Parathyroid adenoma (tissue), 2 donors: ENCODE measurements around the gene CX3CL1.
A peak's percentile ranks its signal among the peaks of the same experiment; 100 is the strongest.
"Not testable (repeated sequence)": the region's sequence is repeated elsewhere in the genome, so short reads cannot be mapped to it uniquely, and the experiment has no call there.

ENCODE experiments used
- H2AFZ ChIP-seq: fragments of 300-600 bp; sonication (generic); one replicate; pipeline ENCODE4 v1.7.0; 2017; ENCODE audit warnings: antibody characterized with exemption, mild to moderate bottlenecking
- H3K27ac ChIP-seq: fragments of 300-600 bp; sonication (generic); one replicate; pipeline ENCODE4 v1.7.0; 2017
- H3K27me3 ChIP-seq: fragments of 300-600 bp; sonication (generic); one replicate; pipeline ENCODE4 v1.7.0; 2017; ENCODE audit warnings: low read length; ENCODE audit not compliant: control insufficient read depth, insufficient read depth
- H3K36me3 ChIP-seq: fragments of 300-600 bp; sonication (generic); one replicate; pipeline ENCODE4 v1.7.0; 2017; ENCODE audit warnings: low read length; ENCODE audit not compliant: control insufficient read depth, insufficient read depth
- H3K4me1 ChIP-seq: fragments of 300-600 bp; sonication (generic); one replicate; pipeline ENCODE4 v1.7.0; 2017; ENCODE audit warnings: control low read depth
- H3K4me2 ChIP-seq: fragments of 300-600 bp; sonication (generic); one replicate; pipeline ENCODE4 v1.7.0; 2017; ENCODE audit warnings: low read length
- H3K4me3 ChIP-seq: fragments of 300-600 bp; sonication (generic); one replicate; pipeline ENCODE4 v1.7.0; 2017; ENCODE audit warnings: low read depth, low read length
- H3K79me2 ChIP-seq: fragments of 300-600 bp; sonication (generic); one replicate; pipeline ENCODE4 v1.7.0; 2017; ENCODE audit warnings: control low read depth
- H3K9ac ChIP-seq: fragments of 300-600 bp; sonication (generic); one replicate; pipeline ENCODE4 v1.7.0; 2017; ENCODE audit warnings: mild to moderate bottlenecking
- H3K9me3 ChIP-seq: fragments of 300-600 bp; sonication (generic); one replicate; pipeline ENCODE4 v1.7.0; 2017; ENCODE audit warnings: low read length; ENCODE audit not compliant: control insufficient read depth
- TF ChIP-seq, protein P1 (sequence below): fragments of 300-600 bp; sonication (generic); IDR thresholded peaks from one replicate; pipeline ENCODE4 v1.7.0; 2017; ENCODE audit warnings: antibody characterized with exemption, mild to moderate bottlenecking
- donor health status: primary hyperparathyroidism.

CX3CL1 gene

DNA sequence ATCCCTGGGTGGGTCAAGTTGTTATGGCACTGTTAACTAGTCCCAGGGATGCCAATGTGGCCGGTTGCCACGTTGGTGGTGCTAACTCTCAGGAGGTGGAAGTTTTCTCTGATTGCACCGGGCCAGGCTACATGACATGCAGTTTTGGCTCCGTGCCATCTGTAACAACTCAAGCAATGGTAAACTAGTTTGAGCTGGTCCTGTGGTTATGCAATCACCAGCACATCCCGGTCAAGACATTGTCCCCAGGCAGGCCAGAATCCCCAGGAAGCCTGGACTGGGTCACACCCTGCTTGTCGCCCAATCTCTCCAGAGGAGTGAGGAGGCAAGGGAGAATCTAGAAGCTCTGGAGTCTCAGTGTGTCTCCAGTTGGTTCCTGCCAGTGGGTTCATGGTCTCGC, 22.2 kb downstream of the CX3CL1 start:
- Histone ChIP-seq H3K27me3 (no peaks in the 10 kb centered on the region), H3K4me3 (no peak overlapping the region), H3K4me1 (peaks cover 9% of the 10 kb centered on the region), H3K9me3 (no peaks in the 10 kb centered on the region), H3K79me2 (no peaks in the 10 kb centered on the region), H3K27ac (no peak overlapping the region), H2AFZ (peak overlapping the region; percentile 50), H3K9ac (no peak overlapping the region), H3K4me2 (no peak overlapping the region), H3K36me3 (no peaks in the 10 kb centered on the region)
- TF ChIP-seq, protein P1, sequence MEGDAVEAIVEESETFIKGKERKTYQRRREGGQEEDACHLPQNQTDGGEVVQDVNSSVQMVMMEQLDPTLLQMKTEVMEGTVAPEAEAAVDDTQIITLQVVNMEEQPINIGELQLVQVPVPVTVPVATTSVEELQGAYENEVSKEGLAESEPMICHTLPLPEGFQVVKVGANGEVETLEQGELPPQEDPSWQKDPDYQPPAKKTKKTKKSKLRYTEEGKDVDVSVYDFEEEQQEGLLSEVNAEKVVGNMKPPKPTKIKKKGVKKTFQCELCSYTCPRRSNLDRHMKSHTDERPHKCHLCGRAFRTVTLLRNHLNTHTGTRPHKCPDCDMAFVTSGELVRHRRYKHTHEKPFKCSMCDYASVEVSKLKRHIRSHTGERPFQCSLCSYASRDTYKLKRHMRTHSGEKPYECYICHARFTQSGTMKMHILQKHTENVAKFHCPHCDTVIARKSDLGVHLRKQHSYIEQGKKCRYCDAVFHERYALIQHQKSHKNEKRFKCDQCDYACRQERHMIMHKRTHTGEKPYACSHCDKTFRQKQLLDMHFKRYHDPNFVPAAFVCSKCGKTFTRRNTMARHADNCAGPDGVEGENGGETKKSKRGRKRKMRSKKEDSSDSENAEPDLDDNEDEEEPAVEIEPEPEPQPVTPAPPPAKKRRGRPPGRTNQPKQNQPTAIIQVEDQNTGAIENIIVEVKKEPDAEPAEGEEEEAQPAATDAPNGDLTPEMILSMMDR: no peak

DNA sequence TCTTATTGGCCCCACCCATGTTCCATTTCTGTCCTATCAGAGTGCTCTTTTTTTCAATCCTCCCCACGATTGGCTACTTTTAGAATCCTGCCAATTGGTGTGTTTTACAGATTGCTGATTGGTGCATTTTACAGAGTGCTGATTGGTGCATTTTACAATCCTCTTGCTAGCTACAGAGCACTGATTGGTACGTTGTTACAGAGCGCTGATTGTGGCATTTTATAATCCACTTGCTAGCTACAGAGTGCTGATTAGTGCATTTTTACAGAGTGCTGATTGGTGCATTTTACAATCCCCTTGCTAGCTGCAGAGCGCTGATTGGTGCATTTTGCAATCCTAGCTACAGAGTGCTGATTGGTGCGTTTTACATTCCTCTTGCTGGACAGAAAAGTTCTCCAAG, 22.7 kb downstream of the CX3CL1 start:
- no peak overlapping the region for H3K9ac ChIP-seq
- TF ChIP-seq, protein P1: no peak
- no peak overlapping the region for H2AFZ ChIP-seq
- H3K27me3 ChIP-seq: no peaks in the 10 kb centered on the region
- no peak overlapping the region for H3K27ac ChIP-seq
- H3K4me1 ChIP-seq: peaks cover 9% of the 10 kb centered on the region
- no peaks in the 10 kb centered on the region for H3K79me2 ChIP-seq
- H3K4me2 ChIP-seq: no peak overlapping the region
- H3K9me3 ChIP-seq: no peaks in the 10 kb centered on the region
- no peaks in the 10 kb centered on the region for H3K36me3 ChIP-seq
- H3K4me3 ChIP-seq: no peak overlapping the region

DNA sequence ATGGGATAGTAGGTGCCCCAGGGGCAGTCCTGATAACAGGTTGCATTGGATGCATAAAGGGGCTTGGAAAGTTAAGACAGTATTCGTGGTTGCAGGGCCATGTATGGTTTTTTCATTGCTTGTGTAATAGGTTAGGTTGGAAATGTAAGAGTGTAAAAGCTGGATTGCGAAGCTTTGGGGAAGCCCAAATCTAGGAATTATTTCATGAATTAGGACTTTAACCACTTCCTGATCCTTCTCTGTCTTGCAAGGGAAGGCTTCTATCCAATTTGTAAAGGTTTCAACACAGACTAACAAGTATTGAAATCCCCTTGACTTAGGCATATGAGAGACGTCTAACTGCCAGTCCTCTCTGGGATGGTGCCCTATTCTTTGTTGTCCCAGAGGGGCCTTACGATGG, 24.5 kb downstream of the CX3CL1 start:
- H3K27me3 ChIP-seq: no peaks in the 10 kb centered on the region
- no peak overlapping the region for H3K4me3 ChIP-seq
- no peak overlapping the region for H2AFZ ChIP-seq
- peaks cover 9% of the 10 kb centered on the region for H3K4me1 ChIP-seq
- H3K9me3 ChIP-seq: no peaks in the 10 kb centered on the region
- no peaks in the 10 kb centered on the region for H3K79me2 ChIP-seq
- H3K4me2 ChIP-seq: no peak overlapping the region
- H3K27ac ChIP-seq: no peak overlapping the region
- no peaks in the 10 kb centered on the region for H3K36me3 ChIP-seq
- H3K9ac ChIP-seq: no peak overlapping the region
- TF ChIP-seq, protein P1: no peak

DNA sequence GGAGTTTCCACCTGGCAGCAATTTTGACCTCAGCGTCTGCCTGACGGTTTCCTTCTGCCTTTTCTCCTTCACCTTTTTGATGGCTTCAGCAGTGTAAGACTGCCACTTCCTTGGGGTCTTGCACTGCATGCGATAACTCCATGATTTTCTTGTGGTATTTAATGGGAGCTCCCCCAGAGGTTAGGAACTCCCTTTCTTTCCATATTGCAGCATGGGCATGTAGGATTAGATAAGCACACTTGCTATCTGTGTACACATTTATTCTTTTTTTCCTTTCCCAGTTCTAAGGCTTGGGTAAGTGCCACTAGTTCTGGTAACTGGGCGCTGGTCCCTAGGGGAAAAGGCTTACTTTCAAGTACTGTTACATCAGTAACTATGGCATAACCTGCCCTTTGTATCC, 25.2 kb downstream of the CX3CL1 start:
- not testable (repeated sequence) for H3K9ac ChIP-seq, H3K79me2 ChIP-seq, H3K4me2 ChIP-seq, H3K4me1 ChIP-seq, H3K27me3 ChIP-seq, H3K9me3 ChIP-seq, H3K27ac ChIP-seq, H3K4me3 ChIP-seq, H2AFZ ChIP-seq, H3K36me3 ChIP-seq

DNA sequence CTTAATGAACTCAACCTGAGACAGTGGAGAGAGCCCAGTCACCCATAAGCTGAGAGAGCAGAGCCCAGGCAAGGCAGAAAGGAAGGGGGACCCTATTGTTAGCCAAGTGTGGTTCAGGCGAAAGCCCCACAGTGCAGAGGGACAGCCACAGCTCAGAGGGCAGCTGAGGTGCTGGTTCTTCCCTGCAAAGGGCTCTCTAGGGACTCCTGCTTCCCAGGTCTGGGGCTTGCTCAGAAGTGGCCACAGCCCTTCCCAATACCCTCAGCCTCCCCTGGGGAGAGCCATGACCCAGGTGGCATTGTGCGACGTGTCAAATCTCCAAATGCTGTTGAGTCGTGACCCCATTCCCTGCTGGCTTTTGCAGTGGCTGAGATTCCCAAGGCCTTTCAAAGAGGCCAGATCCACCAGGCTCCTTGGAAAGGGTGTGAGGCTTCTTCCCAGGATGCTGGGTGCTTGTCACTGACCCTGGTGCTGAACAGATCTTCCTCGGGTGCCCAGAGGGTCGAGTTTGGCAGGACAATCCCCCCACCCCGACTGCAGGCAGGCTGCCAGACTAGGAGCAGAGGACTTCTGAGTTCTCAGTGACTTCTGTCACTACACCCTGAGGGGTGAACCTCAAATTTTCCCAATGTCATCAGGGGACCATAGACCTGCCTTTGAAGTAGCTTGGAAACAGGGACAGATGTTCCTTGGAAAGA, 29.8 kb downstream of the CX3CL1 start:
- Histone ChIP-seq H3K27ac (no peak overlapping the region), H2AFZ (no peak overlapping the region), H3K79me2 (no peaks in the 10 kb centered on the region), H3K9ac (no peak overlapping the region), H3K4me2 (no peak overlapping the region), H3K9me3 (no peaks in the 10 kb centered on the region), H3K4me3 (no peak overlapping the region), H3K36me3 (no peaks in the 10 kb centered on the region), H3K27me3 (no peaks in the 10 kb centered on the region), H3K4me1 (no peaks in the 10 kb centered on the region)
- TF ChIP-seq, protein P1: no peak
